Cerebellar nuclear complex (tissue), 1 donor: ENCODE data around the gene RASGRP1.

Experiments
- DNase-seq, 2 experiments: peaks; one replicate each; lab custom pipeline; 2025; lab: John Stamatoyannopoulos, UW

RASGRP1 gene

DNA sequence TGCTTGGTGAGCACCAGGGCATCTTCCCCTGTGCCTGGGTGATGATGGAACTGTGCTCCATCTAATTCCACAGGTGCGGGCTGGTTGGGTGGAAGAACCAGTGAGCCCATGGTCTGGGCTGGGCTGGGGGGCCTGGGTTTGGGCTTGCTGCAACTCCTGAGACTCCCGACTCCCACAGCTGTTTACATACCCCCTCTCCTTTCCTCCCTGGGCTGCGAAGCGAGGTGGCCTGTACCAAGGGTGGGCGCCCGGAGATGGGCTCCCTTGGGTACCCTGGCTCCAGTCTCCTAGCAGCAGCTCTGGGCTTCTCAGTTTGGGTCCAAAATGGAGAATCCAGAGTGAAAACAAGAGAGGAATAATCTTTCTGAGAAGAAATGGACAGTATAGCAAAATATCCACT, 105.1 kb downstream of the RASGRP1 start:
- no peak for DNase-seq

GRCh38 chr15:38458646-38459045, 106.0 kb downstream of the RASGRP1 start:
- no peak for DNase-seq

DNA sequence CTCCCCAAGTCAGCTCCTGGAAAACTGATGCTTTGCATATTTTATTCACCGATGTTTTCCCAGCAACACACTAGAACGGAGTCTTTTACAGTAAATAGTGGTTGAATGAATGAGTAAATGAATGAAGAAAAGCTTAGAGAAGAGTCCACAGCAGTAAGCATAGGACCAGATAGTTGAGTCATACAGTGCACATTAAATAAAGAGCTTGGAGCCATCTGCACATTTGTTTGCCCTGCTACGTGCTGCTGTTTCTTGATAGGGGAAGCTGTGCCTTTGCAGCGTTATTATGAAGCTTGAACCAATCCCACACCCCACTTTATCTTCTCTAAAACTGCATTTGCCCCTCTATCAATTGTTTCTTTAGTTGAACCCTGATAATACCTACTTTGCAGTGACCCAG, 109.5 kb downstream of the RASGRP1 start:
- no peak for DNase-seq

DNA sequence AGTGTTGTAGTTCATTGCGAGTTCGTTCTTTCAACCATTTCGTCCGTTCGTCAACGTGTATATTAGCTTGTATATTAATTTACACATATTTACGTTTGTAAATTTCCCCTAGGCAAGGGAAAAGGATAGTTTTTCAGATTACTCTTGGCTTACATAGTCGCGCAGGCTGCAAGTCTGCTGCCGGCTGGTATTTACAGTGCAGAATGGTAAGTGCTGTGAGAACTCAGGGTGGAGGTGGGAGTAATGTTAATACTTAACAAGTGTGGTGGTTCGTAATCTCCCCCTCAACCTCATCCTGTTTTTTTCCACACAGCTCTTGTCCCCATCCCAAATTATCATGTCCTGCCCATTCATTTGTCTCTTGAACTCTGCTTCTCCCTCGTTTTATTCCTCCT, 109.9 kb downstream of the RASGRP1 start:
- DNase-seq = no peak

DNA sequence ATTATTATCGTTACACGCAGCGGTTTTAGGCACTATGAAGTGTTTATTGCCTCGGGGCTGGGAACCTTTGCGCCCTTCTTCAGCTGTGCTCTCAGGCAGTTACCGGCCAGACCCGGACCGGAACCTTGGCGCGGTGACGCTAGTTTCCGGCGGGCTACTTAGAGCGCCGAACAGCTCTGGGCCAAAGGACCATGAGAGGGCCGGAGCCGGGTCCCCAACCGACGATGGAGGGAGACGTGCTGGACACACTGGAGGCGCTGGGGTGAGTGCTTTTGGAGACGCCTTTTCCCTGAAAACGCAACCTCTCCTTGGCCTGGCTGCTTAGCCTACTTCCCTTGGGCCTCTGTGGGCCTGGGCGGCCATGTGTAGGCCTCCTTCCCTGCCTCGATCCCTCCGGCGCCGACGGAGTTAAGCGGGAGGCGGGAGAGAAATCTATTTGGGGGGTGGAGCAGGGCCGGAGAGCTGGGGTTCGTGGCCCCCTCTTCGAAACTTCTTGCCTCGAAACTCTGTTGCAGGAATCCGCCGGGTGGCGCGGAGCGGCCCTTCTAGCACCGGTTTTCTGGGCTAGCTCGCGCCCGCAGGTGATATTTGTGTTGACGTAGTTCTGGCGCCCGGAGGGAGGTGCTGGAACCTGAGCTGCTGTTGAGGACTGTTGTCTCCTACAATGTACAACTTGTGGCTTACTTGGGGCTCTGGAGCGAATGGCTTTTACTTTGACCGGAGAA, 110.5 kb downstream of the RASGRP1 start, which contains the start of gene FAM98B:
Gene FAM98B, plus strand, starts transcription at position 157 of the 725 bp plus-strand sequence. Its CDS starts 35 bp downstream, at position 192.
- peak; percentile 38 to 52 for DNase-seq

DNA sequence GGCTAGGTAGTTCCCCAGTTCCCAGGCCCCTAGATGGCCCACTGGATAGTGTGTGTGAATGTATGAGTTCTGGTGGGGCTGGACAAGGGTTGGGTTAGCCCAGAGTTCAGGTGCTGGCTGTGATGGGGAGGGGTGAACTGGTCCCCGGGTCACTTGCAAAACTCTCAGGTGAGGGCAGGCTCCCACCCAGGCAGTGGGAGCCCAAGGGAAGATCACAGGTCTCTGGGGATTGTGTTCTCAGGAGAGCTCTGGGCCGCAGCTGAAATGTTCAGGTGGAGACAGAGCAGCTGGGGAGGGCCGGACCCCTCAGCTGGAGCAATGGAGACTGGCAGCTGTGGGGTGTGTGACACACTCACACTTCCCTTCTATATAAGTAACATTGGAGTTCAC, 123.5 kb downstream of the RASGRP1 start:
- no peak for DNase-seq

GRCh38 chr15:38440353-38441129, 124.1 kb downstream of the RASGRP1 start:
- peak in 1 of 2 experiments; percentile 20 for DNase-seq
